Activated CD4-positive, alpha-beta T cell treated with anti-CD3 and anti-CD28 coated beads for 48 hours (primary cell): Measurements from ENCODE around the gene KCNMA1.

Experiments
- DNase-seq: peaks from one replicate; pipeline ENCODE4 v3.0.0-alpha.2; 2020

Gene KCNMA1

DNA sequence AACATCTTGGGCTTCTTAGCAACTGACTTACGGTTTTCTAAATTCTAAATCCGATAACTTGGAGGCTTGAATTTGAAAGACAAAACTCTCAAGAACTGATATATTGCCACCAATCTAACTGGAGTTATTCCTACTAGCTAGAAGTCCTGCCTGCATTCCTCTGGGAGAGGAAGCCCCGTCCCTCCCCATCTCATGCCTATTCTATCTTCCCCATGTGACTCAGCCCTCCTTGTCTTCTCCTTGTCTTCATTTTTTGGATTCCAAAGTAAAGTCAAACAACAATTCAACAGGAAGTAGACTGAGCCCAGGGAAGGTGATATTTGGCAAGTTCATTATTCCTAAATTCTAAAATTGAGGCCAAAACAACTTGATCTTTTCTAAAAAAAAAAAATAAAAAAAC is 587.7 kb downstream of the KCNMA1 start:
- DNase-seq: no peak

- no peak for DNase-seq
Measured at GRCh38 chr10:77049146-77049545, 588.5 kb downstream of the KCNMA1 start.

- DNase-seq: no peak
Measured at GRCh38 chr10:77045085-77045484, 592.5 kb downstream of the KCNMA1 start.

GRCh38 chr10:77043420-77043763 is 594.2 kb downstream of the KCNMA1 start:
- DNase-seq: no peak

DNA sequence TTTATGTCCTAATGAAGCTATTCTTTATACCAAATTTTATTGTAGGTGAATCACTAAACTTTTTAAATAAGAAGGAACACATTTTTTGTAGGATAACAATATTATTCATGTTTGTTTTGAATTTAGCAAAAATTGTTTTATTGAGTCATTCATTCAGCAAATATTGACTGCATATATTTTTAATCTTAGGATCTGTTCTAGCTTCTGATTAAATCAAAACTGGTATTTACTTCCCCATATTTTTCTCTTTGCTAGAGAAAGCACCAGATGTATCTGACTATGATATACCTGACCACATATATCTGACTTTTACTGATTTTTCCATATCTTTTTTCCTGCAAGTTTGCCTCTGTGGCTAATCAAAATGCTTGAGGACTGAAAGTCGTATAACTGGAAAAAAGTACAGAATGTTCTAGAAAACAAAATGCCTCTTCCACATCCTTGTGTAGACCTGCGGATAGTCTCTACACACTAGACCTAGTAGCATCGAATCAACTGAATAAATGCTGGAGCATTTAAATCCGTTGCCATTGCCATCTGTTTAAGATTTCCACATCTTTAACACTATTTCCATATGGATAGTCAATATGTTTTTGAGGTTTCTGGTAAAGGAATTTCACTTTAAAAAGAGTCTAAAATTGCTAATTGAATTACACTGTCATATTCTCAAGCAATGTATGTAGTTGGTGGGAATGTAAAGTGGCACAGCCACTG is 594.7 kb downstream of the KCNMA1 start:
- no peak for DNase-seq

DNA sequence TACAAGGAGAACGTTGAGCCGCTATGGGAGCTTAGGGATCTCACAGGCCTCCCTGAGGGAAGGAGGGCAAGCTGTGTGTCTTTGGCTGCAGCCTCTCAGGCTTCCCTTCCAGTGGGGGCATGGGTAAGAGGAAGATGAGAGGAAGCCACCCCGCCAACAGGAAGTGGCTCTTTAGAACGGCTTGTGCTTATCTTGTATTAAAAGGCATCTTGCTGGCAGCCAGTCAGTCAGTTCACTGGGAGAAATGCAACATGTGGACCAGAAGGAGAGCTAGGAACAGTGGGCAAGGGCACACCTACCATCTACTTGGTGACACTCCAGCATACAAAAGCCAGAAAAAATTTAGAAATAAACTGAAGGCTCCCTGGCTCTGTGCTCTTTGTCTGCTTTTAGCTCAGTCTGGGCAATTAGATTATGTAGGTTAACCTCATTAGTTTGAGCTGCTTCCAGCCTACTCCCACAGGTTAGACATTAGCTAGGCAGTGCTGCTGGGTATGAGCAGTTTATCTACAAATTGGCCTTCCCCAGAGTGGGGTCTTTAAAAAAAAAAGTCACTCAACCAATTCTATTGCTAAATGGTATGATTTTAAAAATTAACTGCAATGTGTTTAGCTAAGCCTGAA is 595.9 kb downstream of the KCNMA1 start:
- DNase-seq: peak; percentile 4

GRCh38 chr10:77038407-77038806 is 599.2 kb downstream of the KCNMA1 start:
- no peak for DNase-seq

DNA sequence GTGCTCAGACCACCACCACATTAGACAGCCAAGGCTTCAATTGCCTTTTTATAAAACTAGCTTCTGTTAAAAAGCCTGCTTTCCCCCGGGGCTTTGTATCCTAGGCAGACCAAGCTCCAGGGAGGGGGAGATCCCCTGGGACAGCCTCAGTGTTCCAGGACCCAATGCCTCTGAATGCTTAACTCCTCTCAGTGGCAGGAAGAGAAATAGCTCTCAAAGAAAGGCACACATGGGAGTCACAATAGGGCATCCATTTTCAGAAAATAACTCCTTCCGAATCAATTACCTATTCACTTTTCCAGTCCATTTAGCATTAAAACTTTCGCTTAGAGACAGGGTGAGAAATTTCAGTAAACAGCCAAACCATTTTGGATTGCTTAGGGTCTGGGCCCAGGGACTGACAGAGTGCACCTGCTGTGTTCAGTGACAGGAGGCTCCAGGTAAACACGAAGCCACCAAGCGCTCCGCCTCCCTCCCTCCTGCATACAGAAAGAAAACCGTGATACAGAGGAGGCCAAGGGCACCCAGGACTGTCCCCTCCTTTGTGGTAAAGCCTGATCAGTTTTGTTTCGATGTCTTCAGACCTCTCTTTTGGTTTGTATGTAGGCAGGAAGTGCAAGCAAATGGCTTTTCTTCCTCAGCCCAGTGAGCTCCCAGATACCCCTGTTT is 599.7 kb downstream of the KCNMA1 start:
- DNase-seq: no peak

- peak; percentile 4 for DNase-seq
Measured at GRCh38 chr10:77036993-77037734, 600.4 kb downstream of the KCNMA1 start.

- no peak for DNase-seq
Measured at GRCh38 chr10:77036276-77036675, 601.3 kb downstream of the KCNMA1 start.

- DNase-seq: no peak
Measured at GRCh38 chr10:77034795-77035194, 602.8 kb downstream of the KCNMA1 start.

DNA sequence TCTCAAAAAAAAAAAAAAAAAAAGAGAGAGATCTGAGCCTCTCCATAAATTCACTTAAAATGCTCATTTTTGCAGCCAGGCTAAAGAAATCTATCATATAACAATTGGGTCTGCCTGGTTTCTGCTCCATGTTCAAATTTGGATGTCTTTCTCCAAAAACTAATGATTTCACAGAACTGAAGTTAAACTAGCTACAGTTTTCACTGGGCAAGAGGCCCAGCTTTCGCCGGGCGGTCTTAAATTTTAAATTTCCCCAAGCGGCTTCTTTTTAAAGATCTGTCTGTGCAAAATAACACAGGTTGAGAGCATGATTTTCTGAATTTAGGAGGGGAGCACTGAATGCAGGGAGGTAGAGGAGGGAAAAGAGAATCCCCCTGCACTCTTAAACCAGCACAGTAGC is 603.4 kb downstream of the KCNMA1 start:
- DNase-seq: no peak

DNA sequence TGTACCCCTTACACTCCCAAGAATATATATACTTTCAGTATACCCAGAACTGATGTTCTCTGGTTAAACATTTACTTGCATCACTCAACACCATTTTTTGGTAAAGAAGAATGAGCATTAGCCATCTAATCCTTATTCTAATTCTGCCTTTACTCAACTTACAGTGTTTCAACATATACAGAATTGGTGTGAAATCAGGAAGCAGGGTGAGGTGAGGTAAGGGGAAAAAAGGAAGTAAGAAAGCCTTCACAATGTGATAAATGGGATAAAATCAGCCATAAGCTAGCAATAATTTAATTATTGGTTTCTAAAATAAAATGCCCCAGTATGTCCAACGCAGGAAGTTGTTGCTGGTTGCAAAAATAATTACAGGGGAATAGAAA is 605.4 kb downstream of the KCNMA1 start:
- DNase-seq: no peak

DNA sequence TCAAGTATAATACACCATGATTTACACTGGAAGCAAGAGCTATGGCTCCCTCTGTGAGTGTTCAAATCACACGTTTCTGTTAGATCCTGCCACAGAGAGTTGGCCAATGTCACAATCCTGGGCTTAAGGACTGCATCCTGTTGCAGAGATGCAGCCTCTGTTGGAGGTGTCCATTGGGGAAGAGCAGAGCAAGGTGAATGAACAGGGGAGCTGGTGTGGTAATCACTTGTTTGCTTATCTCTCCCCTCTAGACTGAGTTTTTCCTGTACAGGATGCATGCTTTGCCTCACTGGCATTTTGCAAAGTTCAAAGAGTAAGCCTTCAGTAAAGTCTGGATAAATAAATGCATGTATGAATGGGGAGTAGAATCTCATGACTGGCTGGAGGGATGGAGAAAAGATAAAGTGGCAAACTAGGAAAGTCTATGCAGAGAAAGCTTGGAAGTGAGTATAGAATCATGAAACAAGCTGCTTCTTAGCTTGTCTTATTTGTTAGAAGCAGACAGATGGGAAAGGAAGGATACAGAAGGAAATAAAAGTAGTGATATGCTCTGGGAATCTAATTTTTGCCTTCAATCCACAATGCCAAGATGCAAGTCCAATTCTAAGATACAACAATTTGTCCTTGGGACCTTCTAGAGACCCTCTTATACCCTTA is 605.9 kb downstream of the KCNMA1 start:
- no peak for DNase-seq

DNA sequence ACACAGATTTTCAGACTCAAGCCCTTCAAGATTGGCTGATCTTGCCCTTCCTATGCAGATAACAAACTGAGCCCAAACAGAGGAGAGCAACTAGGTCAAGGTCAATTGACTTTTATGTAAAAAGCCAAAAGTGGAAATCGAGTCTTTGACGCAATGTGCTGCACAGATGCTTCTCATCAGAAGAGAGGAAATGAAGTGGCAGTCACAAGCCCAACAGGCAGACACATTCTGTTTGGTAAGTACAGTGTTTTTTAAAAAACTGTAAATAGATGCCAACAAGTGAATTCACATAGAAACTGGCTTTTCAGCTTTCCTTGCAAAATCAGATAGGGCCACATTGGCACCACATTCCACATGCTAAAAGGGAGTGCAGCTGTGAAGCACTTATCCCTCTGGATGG is 606.6 kb downstream of the KCNMA1 start:
- no peak for DNase-seq

- DNase-seq: no peak
Measured at GRCh38 chr10:77029777-77030717, 607.6 kb downstream of the KCNMA1 start.

DNA sequence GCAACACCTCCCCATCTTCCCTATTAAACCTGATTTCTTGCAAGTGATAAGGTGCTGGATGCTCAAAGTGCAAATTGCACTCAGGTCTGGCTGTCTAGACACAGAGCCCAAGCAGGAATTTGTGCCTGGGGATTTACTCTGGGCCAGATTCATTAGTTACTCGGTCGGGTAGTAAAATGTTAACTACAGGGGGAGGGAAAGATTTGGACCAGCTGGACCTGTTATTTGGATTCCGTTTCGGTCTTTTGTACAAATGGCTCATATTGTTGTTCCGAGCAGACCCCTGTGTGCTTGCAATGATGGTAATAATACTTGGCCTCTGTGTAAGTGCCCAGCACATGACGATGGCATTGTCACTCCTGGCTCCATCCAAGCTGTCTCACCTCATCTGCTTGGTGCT is 609.6 kb downstream of the KCNMA1 start:
- DNase-seq: no peak

GRCh38 chr10:77027576-77027975 is 610.0 kb downstream of the KCNMA1 start:
- no peak for DNase-seq

DNA sequence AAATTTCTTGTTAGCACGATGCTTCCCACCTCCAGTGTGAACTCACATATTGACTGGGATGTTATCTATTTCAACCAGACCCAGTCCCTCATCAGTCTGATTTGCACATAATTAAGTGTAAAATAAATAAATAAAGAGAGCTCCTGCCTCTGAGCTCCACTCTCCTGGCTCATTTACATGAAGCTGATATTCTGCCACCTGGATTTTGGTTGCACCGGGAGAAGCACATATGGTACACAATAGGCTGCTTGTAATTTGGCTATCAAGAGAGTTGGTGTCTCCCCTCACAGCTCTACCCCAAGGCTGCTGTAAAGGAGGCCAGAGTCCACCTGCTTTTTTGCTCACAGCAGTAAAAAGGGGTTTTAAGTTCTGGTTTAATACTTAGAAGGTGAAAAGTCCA is 610.5 kb downstream of the KCNMA1 start:
- no peak for DNase-seq

DNA sequence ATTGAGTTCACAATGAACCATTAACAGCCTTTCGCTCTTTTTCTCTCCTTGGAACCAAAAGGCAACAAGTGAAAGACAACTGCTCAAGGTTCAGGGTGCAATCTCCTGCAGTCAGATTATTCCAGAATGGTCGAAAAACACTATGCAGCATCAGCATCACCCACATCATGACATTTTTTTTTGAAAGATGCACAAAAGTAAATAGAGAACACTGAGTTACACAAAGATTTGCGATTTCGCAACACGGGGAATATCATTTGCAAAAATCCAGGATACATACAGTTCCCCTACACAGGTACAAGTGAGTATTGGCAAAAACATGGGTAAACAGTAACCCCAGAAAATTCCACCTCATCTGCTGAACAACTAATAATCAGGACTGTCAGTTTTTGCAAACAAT is 611.5 kb downstream of the KCNMA1 start:
- no peak for DNase-seq

- DNase-seq: no peak
Measured at GRCh38 chr10:77024461-77024860, 613.1 kb downstream of the KCNMA1 start.

DNA sequence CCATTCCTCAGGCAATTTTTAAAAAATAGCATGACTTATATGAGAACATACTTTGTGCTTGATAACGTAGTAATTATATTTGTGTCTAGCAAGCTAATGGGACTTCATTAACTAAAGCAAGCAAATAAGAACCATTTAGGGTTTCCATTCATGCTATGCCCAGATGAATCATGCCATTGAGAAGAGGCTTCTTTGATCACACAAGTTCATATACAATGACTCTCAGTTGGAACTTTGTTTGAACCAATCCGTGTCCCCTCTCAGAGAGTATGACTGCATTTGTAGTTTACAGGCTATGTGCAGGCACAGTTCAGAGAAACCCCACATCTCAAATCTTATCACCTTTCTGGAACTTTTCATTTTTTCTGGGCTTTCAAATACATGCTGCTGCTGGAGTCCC is 614.2 kb downstream of the KCNMA1 start:
- no peak for DNase-seq
